HEK293 (cell line): ENCODE results near the gene GAGE1.
"Not testable (repeated sequence)": the region's sequence is repeated elsewhere in the genome, so short reads cannot be mapped to it uniquely, and the experiment has no call there.

Experiments used
- CTCF ChIA-PET: fragments of 350-600 bp; formaldehyde crosslinking; extraction: SDS; loops from one replicate; lab custom pipeline; 2021; ENCODE audit warnings: antibody characterized with exemption; lab: Yijun Ruan, JAX
- POLR2A ChIA-PET: fragments of 300-600 bp; formaldehyde crosslinking; extraction: SDS; loops from one replicate; lab custom pipeline; 2020; ENCODE audit warnings: antibody characterized with exemption, inconsistent platforms; lab: Yijun Ruan, JAX
- H3K27ac ChIP-seq: fragments of 200-500 bp; sonication (Bioruptor generic); 2 replicates; pipeline ENCODE4 v1.5.1; 2014; ENCODE audit warnings: low read depth, low read length, control low read depth, inconsistent platforms; ENCODE audit errors: extremely low read depth
- H3K36me3 ChIP-seq, 2 experiments: fragments of 200-500 bp in 1 of 2; sonication (Bioruptor generic) in 1 of 2; 1 replicate in 1 of 2; 2 replicates in 1 of 2; pipeline ENCODE4 v1.5.1; 2014 to 2017; ENCODE audit warnings: inconsistent platforms in 2 of 2, low read length in 2 of 2; ENCODE audit not compliant: control insufficient read depth in 2 of 2, insufficient read depth in 1 of 2
- H3K4me1 ChIP-seq: fragments of 200-500 bp; sonication (Bioruptor generic); 2 replicates; pipeline ENCODE4 v1.5.1; 2014; ENCODE audit warnings: mild to moderate bottlenecking, low read length, inconsistent platforms; ENCODE audit not compliant: control insufficient read depth, insufficient read depth
- H3K4me3 ChIP-seq: 2 replicates; pipeline ENCODE4 v1.5.1; 2011; ENCODE audit warnings: low read depth, mild to moderate bottlenecking, control low read depth, low read length, moderate library complexity
- H3K9me3 ChIP-seq: fragments of 200-500 bp; sonication (Bioruptor generic); 2 replicates; pipeline ENCODE4 v1.5.1; 2014; ENCODE audit warnings: low read depth, low read length, inconsistent platforms; ENCODE audit not compliant: control insufficient read depth, insufficient read depth

Gene GAGE1, protein sequence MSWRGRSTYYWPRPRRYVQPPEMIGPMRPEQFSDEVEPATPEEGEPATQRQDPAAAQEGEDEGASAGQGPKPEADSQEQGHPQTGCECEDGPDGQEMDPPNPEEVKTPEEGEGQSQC

DNA sequence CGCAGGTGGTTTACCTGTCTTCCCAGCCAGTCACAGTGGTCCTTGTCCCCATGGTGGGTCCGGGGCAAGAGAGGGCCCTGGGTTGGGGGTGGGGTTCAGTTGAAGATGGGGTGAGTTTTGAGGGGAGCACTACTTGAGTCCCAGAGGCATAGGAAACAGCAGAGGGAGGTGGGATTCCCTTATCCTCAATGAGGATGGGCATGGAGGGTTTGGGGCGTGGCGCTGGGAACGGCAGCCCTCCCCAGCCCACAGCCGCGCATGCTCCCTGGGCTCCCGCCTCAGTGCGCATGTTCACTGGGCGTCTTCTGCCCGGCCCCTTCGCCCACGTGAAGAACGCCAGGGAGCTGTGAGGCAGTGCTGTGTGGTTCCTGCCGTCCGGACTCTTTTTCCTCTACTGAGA lies at the start of gene GAGE1:
Gene GAGE1, plus strand, starts transcription at position 301 of the 400 bp plus-strand sequence. CDS start 1,155 bp downstream, outside the sequence.
- H3K9me3 ChIP-seq, H3K4me3 ChIP-seq, H3K4me1 ChIP-seq, POLR2A ChIA-PET, H3K27ac ChIP-seq, H3K36me3 ChIP-seq, CTCF ChIA-PET: not testable (repeated sequence)

DNA sequence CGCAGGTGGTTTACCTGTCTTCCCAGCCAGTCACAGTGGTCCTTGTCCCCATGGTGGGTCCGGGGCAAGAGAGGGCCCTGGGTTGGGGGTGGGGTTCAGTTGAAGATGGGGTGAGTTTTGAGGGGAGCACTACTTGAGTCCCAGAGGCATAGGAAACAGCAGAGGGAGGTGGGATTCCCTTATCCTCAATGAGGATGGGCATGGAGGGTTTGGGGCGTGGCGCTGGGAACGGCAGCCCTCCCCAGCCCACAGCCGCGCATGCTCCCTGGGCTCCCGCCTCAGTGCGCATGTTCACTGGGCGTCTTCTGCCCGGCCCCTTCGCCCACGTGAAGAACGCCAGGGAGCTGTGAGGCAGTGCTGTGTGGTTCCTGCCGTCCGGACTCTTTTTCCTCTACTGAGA lies 47.8 kb upstream of the GAGE1 start, which contains the start of gene GAGE12E:
Gene GAGE12E, plus strand, starts transcription at position 301 of the 400 bp plus-strand sequence. CDS start 1,155 bp downstream, outside the sequence.
- H3K9me3 ChIP-seq, H3K4me1 ChIP-seq, H3K4me3 ChIP-seq, POLR2A ChIA-PET, CTCF ChIA-PET, H3K27ac ChIP-seq, H3K36me3 ChIP-seq: not testable (repeated sequence)

DNA sequence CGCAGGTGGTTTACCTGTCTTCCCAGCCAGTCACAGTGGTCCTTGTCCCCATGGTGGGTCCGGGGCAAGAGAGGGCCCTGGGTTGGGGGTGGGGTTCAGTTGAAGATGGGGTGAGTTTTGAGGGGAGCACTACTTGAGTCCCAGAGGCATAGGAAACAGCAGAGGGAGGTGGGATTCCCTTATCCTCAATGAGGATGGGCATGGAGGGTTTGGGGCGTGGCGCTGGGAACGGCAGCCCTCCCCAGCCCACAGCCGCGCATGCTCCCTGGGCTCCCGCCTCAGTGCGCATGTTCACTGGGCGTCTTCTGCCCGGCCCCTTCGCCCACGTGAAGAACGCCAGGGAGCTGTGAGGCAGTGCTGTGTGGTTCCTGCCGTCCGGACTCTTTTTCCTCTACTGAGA lies 38.3 kb upstream of the GAGE1 start, which contains the start of gene GAGE12F:
Gene GAGE12F, plus strand, starts transcription at position 301 of the 400 bp plus-strand sequence. CDS start 1,155 bp downstream, outside the sequence.
- H3K27ac ChIP-seq, CTCF ChIA-PET: not testable (repeated sequence)

GRCh38 chrX:49568728-49569127 lies 30.1 kb upstream of the GAGE1 start:
- H3K27ac ChIP-seq, H3K4me3 ChIP-seq, H3K36me3 ChIP-seq, CTCF ChIA-PET, H3K9me3 ChIP-seq, H3K4me1 ChIP-seq, POLR2A ChIA-PET: not testable (repeated sequence)

More for the DNA sequence above, 38.3 kb upstream of the GAGE1 start, which contains the start of gene GAGE12F:
- H3K36me3 ChIP-seq, H3K4me1 ChIP-seq, POLR2A ChIA-PET, H3K9me3 ChIP-seq, H3K4me3 ChIP-seq: not testable (repeated sequence)

DNA sequence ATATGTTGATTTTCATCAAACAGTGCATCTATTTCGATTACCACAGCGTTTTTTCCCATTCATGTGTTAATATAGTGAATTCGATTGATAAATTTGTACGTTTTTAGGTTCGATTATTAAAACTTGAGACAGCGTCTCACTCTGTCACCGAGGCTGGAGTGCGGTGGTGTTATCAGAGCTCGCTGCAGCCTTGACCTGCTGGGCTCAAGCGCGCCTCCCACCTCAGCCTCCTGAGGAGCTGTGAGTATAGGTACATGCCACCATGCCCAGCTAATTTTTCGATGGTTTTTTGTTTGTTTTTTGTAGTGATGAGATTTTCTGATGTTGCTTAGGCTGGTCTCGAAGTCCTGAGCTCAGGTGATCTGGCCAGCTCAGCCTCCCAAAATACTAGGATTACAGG lies 29.7 kb upstream of the GAGE1 start:
- H3K36me3 ChIP-seq, H3K27ac ChIP-seq, H3K4me3 ChIP-seq, H3K4me1 ChIP-seq, H3K9me3 ChIP-seq, CTCF ChIA-PET, POLR2A ChIA-PET: not testable (repeated sequence)

GRCh38 chrX:49570100-49570499 lies 28.7 kb upstream of the GAGE1 start, which contains the start of gene GAGE12G:
TSS of gene GAGE12G (plus strand) at chrX:49570400. CDS start at chrX:49571555, 1,155 bp downstream.
- H3K4me3 ChIP-seq, POLR2A ChIA-PET, H3K36me3 ChIP-seq, H3K9me3 ChIP-seq, H3K4me1 ChIP-seq, H3K27ac ChIP-seq, CTCF ChIA-PET: not testable (repeated sequence)

DNA sequence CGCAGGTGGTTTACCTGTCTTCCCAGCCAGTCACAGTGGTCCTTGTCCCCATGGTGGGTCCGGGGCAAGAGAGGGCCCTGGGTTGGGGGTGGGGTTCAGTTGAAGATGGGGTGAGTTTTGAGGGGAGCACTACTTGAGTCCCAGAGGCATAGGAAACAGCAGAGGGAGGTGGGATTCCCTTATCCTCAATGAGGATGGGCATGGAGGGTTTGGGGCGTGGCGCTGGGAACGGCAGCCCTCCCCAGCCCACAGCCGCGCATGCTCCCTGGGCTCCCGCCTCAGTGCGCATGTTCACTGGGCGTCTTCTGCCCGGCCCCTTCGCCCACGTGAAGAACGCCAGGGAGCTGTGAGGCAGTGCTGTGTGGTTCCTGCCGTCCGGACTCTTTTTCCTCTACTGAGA lies 19.2 kb upstream of the GAGE1 start, which contains the start of gene GAGE12H:
Gene GAGE12H, plus strand, starts transcription at position 301 of the 400 bp plus-strand sequence. CDS start 1,155 bp downstream, outside the sequence.
- CTCF ChIA-PET, result not testable (repeated sequence)

GRCh38 chrX:49589196-49589595 lies 9.6 kb upstream of the GAGE1 start, which contains the start of gene GAGE2A:
TSS of gene GAGE2A (plus strand) at chrX:49589496. CDS start at chrX:49590651, 1,155 bp downstream.
- H3K9me3 ChIP-seq, CTCF ChIA-PET, H3K4me3 ChIP-seq, H3K4me1 ChIP-seq, H3K36me3 ChIP-seq, POLR2A ChIA-PET, H3K27ac ChIP-seq: not testable (repeated sequence)

More for the DNA sequence above, 19.2 kb upstream of the GAGE1 start, which contains the start of gene GAGE12H:
- H3K9me3 ChIP-seq, H3K4me1 ChIP-seq, H3K4me3 ChIP-seq, POLR2A ChIA-PET, H3K36me3 ChIP-seq, H3K27ac ChIP-seq: not testable (repeated sequence)

- H3K27ac ChIP-seq, H3K9me3 ChIP-seq, H3K4me3 ChIP-seq, CTCF ChIA-PET, POLR2A ChIA-PET, H3K4me1 ChIP-seq, H3K36me3 ChIP-seq: not testable (repeated sequence)
Measured at GRCh38 chrX:49589769-49590478, 8.9 kb upstream of the GAGE1 start.

GRCh38 chrX:49590488-49590887 lies 8.3 kb upstream of the GAGE1 start:
- H3K27ac ChIP-seq, H3K36me3 ChIP-seq, POLR2A ChIA-PET, CTCF ChIA-PET, H3K9me3 ChIP-seq, H3K4me3 ChIP-seq, H3K4me1 ChIP-seq: not testable (repeated sequence)
